ENCODE measurements around the gene TPSB2.

Gene TPSB2

GRCh38 chr16:1217526-1217925 is 12.5 kb downstream of the TPSB2 start:
- TF ChIP-seq CEBPB (IDR thresholded peaks at IDR 0.05) (no peak), TEAD4 (IDR thresholded peaks at IDR 0.05) (no peak), NFIC (IDR thresholded peaks at IDR 0.05) (no peak), REST (IDR thresholded peaks at IDR 0.05; ENCODE audit: low read depth) (no peak), USF1 (IDR thresholded peaks at IDR 0.05) (no peak), ZBTB7A (IDR thresholded peaks at IDR 0.05; ENCODE audit: low read depth) (no peak), FOXM1 (IDR thresholded peaks at IDR 0.05; ENCODE audit: borderline replicate concordance, low read depth) (no peak), EP300 (IDR thresholded peaks at IDR 0.05; ENCODE audit: borderline replicate concordance) (no peak), YY1 (IDR thresholded peaks at IDR 0.05; ENCODE audit: low read depth) (no peak), RAD21 (IDR thresholded peaks at IDR 0.05; ENCODE audit: low read depth) (no peak)

- TF ChIP-seq YY1 (IDR thresholded peaks at IDR 0.05; ENCODE audit: low read depth) = no peak
- no peak for TF ChIP-seq CREB1 (IDR thresholded peaks at IDR 0.05; ENCODE audit: low read depth)
- no peak for TF ChIP-seq TAF1 (IDR thresholded peaks at IDR 0.05; ENCODE audit: low read depth)
- TF ChIP-seq REST (IDR thresholded peaks at IDR 0.05; ENCODE audit: low read depth) = no peak
- no peak for TF ChIP-seq USF1 (IDR thresholded peaks at IDR 0.05)
- no peak for TF ChIP-seq RAD21 (IDR thresholded peaks at IDR 0.05; ENCODE audit: low read depth)
Observed at GRCh38 chr16:1216681-1217400, 13.1 kb downstream of the TPSB2 start.

- no peak for TF ChIP-seq EP300 (IDR thresholded peaks at IDR 0.05; ENCODE audit: borderline replicate concordance)
- no peak for TF ChIP-seq TEAD4 (IDR thresholded peaks at IDR 0.05)
- no peak for TF ChIP-seq NFIC (IDR thresholded peaks at IDR 0.05)
- peak; percentile 31; the same call in 1 of the 2 replicates for TF ChIP-seq RAD21 (IDR thresholded peaks at IDR 0.05; ENCODE audit: low read depth)
- TF ChIP-seq EGR1 (IDR thresholded peaks at IDR 0.05) = no peak
- 0 out of 2 replicates have a peak, but pooled peaks have one; percentile 50 for TF ChIP-seq ZBTB7A (IDR thresholded peaks at IDR 0.05; ENCODE audit: low read depth)
- TF ChIP-seq MAX (IDR thresholded peaks at IDR 0.05) = peak; percentile 59; the same call in 1 of the 2 replicates
- TF ChIP-seq REST (IDR thresholded peaks at IDR 0.05; ENCODE audit: low read depth) = no peak
Observed at GRCh38 chr16:1216296-1216619, 13.7 kb downstream of the TPSB2 start.

- no peak for TF ChIP-seq CEBPB (IDR thresholded peaks at IDR 0.05)
- TF ChIP-seq ZBTB7A (IDR thresholded peaks at IDR 0.05; ENCODE audit: low read depth) = no peak
- TF ChIP-seq NFIC (IDR thresholded peaks at IDR 0.05) = no peak
- no peak for TF ChIP-seq CREB1 (IDR thresholded peaks at IDR 0.05; ENCODE audit: low read depth)
- no peak for TF ChIP-seq USF1 (IDR thresholded peaks at IDR 0.05)
- TF ChIP-seq EP300 (IDR thresholded peaks at IDR 0.05; ENCODE audit: borderline replicate concordance) = no peak
- no peak for TF ChIP-seq MAX (IDR thresholded peaks at IDR 0.05)
- no peak for TF ChIP-seq TAF1 (IDR thresholded peaks at IDR 0.05; ENCODE audit: low read depth)
- TF ChIP-seq YY1 (IDR thresholded peaks at IDR 0.05; ENCODE audit: low read depth) = no peak
- no peak for TF ChIP-seq REST (IDR thresholded peaks at IDR 0.05; ENCODE audit: low read depth)
- no peak for TF ChIP-seq RAD21 (IDR thresholded peaks at IDR 0.05; ENCODE audit: low read depth)
- no peak for TF ChIP-seq EGR1 (IDR thresholded peaks at IDR 0.05)
- TF ChIP-seq TEAD4 (IDR thresholded peaks at IDR 0.05) = no peak
Observed at GRCh38 chr16:1215574-1216295, 14.2 kb downstream of the TPSB2 start.

All from Ishikawa (cell line).